EH (cell line): ENCODE measurements around the gene KCNIP4.

Source experiments
- DNase-seq: peaks from one replicate; pipeline ENCODE4 v3.0.0-alpha.2; 2015; ENCODE audit warnings: low read depth

Gene KCNIP4

DNA sequence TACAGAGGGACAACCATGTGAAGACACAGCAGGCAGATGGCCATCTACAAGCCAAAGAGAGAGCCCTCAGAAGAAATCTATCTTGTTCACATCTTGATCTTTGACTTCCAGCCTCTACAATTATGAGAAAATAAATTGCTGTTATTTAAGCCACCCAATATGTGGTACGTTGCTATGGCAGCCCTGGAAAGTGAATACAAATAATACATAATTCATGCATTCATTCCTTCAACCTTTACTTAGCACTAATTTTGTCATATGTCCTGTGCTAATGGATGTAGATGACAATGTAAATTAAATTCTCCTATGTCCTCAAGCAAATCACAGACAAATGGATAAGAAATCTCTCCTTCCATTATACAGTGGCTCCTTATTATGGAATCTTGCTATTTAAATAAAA, 886.7 kb downstream of the KCNIP4 start:
- no peak for DNase-seq

DNA sequence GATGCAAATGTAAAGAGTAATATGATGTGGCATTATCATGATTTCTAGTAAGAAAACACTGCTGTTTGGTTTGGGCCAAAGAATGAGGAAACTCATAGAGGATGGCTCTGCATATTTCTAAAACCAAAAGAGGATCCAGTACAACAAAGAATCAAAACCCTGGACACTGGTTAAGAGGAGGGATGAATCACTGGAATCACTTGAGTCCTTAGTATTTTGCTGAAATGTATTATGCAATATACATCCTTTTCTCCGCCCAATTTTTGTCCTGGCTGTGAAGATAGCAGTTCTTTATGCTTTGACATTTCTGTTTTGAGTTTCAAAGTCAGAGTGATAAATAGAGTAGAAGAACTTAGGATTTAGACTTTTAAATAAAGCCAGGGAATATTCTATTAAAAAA, 902.4 kb downstream of the KCNIP4 start:
- no peak for DNase-seq

DNA sequence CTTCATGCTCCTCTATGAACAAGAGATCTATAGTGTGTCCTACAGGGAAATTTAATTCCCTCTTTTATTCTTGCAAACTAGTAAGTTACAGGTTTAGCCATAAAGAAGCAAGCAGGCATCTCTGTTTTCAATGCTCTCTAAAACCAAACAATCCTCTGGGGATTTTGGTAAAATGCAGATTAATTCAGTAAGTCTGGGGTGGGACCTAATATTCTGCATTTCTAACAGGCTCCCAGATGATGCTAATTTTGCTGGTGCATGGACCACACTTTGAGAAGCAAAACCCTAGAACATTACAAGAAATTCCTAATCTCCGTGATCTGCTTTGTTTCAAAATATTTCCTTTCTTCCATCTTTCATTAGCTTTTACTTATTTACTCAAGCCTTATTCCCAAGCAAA, 903.5 kb downstream of the KCNIP4 start:
- no peak for DNase-seq

DNA sequence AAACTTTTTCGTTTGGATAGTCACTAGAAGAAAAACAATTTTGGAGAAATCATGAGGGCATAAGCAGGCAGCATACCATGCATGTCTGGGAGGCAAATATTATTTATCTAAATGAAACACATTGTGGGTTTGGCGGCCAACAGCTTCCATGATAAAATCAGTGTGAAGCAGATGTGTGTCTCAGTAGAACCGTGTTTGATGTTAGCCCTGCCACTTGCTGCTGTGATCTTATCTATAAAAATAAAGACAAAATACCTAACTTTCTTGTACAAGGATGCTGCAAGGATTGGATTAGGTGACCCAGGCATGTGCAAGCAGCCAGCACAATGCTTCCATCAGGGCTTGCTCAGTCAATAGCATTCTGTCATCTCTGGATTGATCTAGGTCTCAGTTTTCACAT, 906.9 kb downstream of the KCNIP4 start:
- no peak for DNase-seq

DNA sequence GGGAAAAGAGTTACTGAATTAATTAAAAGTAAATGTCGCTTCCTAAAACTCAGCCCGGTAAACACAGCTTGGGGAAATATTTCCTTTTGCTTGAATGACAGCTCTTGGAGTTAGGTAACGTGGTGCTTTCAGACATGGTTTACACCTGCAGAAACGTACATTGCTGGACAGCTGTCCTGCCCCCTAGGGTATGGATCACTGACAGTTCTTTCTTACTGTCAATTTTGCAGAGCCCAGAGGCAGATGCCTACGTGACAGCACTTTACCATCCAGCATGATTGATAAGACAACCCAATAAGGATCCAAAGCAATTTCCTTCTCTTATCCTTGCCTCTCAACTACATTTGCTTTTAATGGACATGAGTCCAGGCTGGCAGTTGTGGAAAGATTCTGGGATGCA, 913.8 kb downstream of the KCNIP4 start:
- no peak for DNase-seq

DNA sequence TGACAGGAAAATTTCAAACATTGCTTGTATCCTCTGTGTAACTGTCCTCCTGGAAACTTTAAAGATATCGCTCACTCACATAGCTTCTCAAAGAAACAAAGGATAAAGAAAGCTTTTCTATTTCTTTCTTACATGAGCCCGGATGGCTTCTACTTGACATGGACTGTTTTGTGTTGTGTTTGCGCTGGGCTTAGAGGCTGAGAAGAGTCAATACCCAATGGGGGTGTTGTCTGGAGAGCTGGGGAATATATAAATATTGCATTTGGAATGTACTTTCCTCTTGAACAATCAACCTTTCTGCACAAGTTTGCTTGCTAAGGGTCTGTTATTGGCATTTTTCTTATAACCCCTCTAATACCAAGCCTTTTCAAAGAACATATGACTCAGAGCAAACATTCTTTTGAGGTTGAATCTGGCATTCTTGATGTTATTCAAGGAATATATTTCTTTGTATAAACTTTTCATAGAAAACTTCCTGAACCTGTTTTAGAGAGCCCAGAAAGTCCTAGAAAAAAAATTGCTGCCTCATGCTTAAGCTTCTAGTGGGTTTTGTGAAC, 916.4 kb downstream of the KCNIP4 start:
- no peak for DNase-seq

DNA sequence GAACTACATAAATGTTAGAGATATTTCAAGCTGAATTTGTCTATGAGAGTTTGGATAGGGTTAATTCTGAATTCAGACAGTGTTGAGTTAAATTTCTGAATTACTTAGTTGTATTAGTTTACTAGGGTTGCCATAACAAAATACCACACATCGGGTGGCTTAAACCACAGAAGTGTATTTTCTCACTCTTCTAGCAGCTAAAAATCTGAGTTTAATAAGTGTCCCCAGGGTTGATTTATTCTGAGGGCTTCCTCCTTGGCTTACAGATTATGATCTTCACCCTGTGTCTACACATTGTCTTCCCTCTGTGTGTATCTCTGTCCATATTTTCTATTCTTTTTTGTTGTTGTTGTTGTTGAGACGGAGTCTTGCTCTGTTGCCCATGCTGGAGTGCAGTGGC, 929.8 kb downstream of the KCNIP4 start:
- DNase-seq: no peak

DNA sequence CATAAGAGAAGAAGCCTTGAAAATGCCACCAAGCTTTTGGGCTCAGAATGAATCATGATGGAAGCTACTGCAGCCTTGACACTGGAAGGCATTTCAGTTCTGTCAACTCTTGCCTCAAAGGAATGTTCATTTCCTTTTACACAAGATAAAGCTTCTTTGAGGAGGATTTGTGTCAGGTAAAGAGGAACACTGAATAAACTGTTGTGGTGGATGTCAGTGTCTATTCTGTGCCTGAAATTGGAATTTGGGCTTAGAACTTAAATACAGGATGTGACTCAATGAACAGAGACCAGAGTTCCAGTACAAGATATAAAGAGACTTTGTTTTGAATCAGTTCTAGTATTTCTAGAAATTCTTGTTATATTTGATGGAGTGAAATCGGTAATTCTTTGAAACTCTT, 935.1 kb downstream of the KCNIP4 start:
- DNase-seq: no peak

DNA sequence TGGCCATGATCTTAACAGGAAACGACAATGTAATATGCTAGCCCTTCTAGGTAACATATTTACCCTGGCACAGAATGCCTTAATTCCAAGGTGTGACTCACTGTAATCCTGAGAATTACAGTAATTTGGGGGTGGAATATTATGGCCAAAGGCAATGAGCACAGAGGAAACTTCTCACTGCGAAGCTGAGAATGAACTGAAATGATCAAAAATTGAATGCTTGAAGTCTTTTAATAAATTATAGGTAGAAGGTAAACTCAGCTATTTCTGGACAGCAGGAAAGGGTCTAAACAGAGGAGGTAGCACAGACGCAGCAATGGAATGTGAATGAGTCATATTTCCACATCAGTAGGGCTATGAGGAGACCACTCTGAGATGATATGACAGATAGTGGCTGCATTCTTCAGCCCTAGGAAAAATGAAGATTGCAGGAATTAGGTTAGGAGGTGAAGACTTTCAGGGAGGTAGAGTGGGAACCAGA, 935.7 kb downstream of the KCNIP4 start:
- DNase-seq: peak; percentile 1

DNA sequence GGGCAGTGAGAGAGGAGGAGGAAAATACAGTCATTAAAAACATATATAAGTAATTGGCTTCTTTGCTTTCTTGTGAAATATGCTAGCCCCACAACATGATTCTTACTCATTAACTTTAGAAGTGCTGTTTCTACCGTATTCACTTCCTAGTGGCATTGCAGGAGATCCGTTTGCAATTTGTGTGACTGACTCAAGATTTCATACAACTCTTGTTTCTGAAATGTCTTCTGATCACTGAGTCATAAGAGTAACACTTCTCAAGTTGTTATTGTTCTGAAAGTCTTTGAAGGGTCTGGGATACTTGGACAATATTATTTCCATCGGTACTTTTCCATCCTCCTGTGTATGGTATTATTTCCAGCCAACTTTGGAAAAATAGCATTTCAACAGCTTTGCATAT, 937.5 kb downstream of the KCNIP4 start:
- DNase-seq: no peak

DNA sequence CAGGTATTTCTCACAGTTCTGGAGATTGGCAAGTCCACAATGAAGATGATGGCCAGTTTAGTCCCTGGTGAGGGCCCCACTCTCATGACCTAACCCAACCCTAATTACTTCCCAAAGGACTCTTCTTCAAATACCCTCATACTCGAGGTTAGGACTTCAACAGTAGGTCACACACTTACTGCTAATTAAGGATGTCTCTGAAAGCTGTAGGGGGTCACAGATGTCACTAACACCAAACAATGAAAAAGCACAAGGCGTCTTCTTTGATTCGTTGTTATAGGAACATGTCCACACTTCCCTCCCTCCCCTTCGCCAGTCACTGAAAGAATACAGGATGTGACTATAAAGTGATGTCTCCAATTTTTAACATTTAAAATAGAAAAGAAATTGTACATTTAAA, 938.6 kb downstream of the KCNIP4 start:
- no peak for DNase-seq

DNA sequence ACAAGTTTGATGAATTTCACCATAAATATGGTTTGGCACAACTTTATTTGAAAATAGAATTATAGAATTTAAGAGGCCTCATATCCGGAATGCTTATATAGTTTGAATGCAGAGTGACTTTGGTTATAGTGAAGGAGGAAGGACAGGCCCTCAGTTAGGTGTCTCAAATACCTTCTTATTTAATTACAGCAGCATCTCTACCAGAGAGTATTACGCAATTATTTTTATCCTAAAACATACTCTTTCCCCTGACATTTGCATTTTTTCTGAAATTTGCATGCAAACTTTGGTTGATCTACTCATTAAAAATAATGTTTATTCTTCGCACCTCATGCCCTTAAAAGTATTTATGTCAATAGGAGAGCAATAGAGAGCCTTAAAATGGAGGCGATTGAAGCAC, 942.9 kb downstream of the KCNIP4 start:
- no peak for DNase-seq

DNA sequence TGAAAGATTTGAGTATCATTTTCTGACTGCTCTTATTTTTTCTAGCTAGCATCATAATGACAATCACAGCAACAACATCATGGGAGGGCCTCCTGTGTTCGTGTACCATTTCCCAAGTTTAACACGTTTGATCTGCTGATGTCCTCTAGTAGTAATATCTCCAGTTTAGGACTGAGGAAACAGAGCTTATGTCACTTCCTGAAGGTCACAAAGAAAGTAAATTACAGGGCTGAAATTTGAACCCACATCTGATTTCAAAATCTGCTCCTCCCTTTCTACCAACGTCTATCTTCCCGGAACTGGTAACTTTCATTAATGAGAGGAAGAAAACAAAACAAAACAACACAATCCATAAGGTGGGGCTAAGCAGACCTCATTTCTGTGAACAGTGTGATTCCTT, 945.6 kb downstream of the KCNIP4 start:
- no peak for DNase-seq

DNA sequence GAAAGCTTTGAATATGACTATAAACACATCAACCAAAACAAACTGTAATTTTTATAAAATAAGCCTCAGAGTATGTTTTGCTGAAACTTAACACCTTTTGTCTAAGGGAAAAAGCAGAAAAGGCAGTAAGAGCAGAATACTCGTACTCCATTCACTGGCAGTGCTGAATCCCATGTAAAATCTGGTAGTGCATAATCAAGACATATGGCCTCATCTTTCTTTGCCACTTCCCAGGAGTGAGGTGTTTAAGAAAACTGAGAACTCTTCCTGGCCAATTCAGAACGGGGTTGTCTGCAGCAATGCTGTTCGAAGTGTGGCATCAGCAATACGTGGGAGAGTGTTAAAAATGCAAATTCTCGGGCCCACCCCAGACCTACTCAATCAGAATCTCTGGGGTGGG, 946.3 kb downstream of the KCNIP4 start:
- no peak for DNase-seq

DNA sequence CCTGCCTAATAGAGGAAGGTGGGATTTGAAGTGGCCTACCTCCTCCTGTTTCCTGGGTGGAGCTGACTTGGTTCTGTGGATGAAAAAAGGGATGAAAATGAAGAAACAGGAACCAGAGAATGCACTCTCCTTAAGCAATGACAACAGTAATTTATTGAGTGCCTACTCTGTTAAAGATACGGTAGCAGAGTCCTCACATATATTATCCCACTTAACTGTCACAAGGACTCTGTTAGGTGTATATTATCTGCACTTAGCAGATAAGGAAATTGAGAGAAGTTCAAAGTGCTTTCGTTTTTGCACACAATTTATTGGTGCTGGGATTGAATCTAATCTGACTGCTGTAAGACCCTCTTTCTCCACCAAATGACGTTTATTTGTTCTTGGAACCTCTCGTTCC, 947.1 kb downstream of the KCNIP4 start:
- no peak for DNase-seq

DNA sequence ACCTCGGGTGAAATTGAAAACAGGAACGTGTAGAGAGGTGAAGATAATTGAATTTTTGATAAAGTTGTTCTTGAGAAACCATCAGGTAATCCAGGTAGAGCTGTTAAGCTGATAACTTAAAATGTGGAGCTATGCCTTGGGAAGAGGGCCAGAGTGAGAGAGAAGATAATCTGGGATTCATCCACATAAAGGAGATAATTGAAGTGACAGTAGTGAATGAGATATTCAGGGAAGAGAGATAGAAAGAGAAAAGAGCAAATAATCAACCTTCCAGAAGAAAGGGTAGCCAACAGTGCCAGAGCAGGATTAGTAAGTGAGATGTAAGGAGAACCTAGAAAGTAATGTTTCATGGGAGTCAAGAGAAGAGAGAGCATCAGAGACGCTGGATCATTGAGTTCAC, 950.7 kb downstream of the KCNIP4 start:
- DNase-seq: no peak

DNA sequence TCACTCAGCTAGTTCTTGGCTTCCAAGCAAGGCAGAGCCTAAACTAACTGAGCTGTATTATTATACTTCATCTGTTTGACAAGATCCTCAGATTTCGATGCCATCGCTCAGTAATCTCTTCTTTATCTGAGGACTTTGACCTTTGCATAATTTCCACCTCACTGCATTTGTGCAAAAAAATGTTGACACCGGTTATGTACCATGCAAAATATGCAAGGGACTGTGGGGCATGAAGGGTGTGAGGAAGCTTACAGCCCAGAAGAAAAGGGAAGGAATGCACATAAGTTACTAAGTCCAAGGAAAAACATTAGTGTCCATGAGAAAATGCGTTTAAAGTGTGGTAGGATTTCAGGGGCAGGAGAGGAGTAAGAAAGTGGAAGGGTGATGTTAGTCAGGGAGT, 953.0 kb downstream of the KCNIP4 start:
- no peak for DNase-seq

DNA sequence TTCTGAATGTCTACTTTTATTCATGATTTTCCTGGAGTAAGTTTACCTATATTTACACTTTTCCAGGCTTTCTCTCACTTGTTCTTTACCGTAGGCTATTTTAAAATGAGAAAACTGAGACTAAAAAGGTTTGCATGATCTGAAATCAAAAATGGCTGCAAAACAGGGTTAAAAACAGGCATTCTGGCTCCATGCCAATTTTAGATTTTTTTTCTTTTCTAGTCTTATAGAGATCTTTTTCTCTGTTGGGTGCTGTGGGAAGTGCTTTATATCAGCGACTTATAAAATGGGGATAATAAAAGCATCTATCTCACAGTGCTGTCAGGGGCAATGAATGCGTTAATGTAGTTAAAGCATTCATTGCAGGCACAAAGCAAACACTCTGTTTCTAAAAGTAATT, 953.6 kb downstream of the KCNIP4 start:
- no peak for DNase-seq

DNA sequence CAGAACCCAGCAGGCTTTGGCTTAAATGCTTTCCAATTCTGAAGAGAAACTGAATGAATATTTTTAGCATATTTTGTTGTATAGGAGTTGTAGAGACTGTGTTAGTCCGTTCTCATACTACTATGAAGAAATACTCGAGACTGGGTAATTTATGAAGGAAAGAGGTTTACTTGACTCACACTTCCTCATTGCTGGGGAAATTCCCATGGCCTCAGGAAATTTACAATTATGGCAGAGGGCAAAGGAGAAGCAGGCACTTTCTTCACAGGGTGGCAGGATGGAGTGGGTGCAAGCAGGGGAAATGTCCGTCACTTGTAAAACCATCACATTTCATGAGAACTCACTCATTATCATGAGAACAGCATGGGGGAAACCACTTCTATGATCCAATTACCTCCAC, 956.6 kb downstream of the KCNIP4 start:
- DNase-seq: no peak

DNA sequence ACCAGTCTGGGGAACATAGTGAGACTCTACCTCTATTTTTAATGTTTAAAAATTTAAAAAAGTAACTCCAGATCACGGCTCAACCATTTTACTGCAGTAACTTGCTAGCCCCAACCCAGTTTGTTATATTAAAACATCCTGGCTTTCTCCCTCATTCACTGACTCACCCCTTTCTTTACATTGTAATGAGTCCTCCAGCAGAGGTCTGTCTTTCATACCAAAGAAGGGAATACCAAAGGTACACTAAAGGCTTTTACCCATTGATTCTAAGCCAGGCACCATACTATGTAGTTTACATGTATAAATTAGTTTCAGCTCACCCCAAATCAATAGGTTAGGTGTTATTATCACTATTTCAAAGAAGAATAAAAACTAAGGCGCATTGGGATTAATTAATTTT, 961.4 kb downstream of the KCNIP4 start:
- DNase-seq: no peak

DNA sequence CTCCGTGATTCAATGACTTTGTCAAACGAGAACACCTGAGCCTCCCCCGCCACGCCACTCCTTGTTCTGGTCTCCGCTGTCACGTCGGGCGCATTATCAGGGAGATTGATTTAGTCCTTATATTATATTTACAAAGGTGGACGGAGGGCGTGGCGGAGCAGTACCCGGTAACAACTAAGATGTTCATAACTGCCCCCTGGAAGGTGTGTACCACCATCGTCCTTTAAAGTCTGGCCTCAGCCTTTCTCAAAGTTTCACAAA, 964.1 kb downstream of the KCNIP4 start:
- no peak for DNase-seq

DNA sequence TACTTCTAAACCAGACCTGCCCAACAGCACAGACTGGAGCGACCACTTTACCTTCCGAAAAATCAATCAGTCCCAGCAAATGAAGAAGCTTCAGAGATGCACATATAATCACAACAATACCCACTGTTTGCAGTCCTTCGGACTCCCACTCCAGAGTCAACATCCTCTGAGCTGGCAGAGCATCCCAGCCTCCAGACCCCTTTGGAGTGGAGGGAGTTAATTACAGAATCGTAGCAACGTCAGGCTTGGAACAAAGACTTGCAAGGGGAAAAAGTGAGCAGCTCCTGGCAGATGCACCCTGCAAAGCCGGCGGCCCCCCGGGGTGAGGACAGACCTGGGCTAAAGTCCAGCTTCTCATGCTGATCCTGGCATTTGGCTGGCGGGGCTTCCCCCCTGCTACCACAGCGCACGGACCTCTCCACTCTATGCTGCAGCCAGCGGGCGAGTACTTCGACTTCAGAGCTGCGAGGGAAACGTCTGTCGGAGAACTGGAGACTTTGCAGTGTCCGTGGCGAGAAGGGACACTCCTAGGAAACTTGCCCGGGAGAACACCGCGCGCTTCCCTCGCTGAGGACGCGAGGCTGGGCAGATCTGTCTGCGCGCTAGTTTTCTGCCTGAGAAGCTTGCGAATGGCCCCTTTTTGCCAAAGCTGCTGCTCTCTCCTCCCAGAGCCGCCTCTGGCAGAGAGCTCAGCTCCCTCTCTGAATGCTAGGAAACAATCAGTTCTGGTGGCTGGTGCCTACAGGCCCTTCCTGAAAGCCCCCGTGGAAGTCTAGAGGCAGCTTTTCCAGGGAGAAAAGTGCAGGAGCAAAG, 964.6 kb downstream of the KCNIP4 start:
- DNase-seq: no peak

DNA sequence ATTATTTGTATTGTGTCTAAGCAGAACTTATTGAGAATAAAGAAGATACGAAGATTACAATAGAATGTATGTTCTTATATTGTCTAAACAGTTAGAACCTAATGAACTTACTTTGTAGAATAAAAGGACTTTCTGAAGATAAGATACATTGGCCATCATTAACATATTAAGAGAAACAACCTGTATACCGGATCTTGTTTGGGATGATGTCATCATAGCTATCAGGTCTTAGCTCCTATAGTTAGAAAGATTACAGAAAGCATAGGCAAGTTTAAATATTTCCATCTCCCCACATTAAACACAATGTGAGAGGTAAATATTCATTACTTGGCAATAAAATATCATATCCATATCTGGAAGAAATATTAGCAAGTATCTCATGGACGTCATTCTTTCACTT, 966.0 kb downstream of the KCNIP4 start:
- DNase-seq: no peak

DNA sequence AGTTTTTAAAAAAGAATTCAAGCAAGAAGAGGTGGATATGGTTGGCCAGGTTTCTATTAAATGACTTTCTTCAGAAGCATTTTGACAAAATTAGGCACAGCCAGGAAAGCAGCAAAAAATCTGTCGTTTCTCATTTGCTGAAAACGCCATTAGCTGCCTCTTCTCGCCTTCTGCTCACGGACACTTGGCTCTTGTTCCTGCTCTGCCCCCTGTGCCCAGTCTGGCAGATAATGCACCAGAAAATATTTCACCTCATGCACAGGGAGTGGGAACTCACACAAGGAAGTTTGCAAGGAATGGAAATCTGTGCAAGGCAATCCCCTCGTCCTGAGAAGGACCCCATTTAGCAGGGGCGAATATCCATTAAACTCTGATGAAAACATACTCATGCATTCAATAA, 988.3 kb downstream of the KCNIP4 start:
- no peak for DNase-seq
